HepG2 (cell line): ENCODE measurements around the gene DAD1. TPM values are rescaled to one million over a fixed set of nuclear protein-coding genes. Genes with fewer than 3 reads are reported as not detected.
A peak's percentile ranks its signal among the peaks of the same experiment; 100 is the strongest.

ENCODE experiments used
- AHDC1 ChIP-seq: sonication (generic); formaldehyde crosslinking; IDR thresholded peaks from 2 replicates; pipeline ENCODE4 v1.5.1; 2020; ENCODE audit warnings: mild to moderate bottlenecking, missing genetic modification reagents, borderline replicate concordance
- CREBL2 ChIP-seq: sonication (generic); formaldehyde crosslinking; IDR thresholded peaks from 2 replicates; pipeline ENCODE4 v1.8.1; 2023; ENCODE audit warnings: missing genetic modification reagents, mild to moderate bottlenecking, borderline replicate concordance
- CREM ChIP-seq, 2 experiments: sonication (generic) in 1 of 2; formaldehyde crosslinking in 1 of 2; IDR thresholded peaks; 2 replicates each; pipeline versions ENCODE4 v1.4.0 to v1.6.1; 2016 to 2020; ENCODE audit warnings: antibody characterized with exemption in 1 of 2, mild to moderate bottlenecking in 1 of 2, missing genetic modification reagents in 1 of 2
- DMAP1 ChIP-seq: IDR thresholded peaks from 2 replicates; pipeline ENCODE4 v1.6.1; 2016
- MTERF4 ChIP-seq: sonication (generic); formaldehyde crosslinking; IDR thresholded peaks from 2 replicates; pipeline ENCODE4 v1.8.0; 2023; ENCODE audit warnings: mild to moderate bottlenecking, missing genetic modification reagents
- MXD4 ChIP-seq: IDR thresholded peaks from 2 replicates; pipeline ENCODE4 v1.6.1; 2016; ENCODE audit warnings: mild to moderate bottlenecking, missing biosample characterization, missing genetic modification reagents
- ZBTB4 ChIP-seq: sonication (generic); formaldehyde crosslinking; IDR thresholded peaks from 2 replicates; pipeline ENCODE4 v1.4.0; 2020; ENCODE audit warnings: missing genetic modification reagents, mild to moderate bottlenecking, borderline replicate concordance
- ZBTB43 ChIP-seq: sonication (generic); formaldehyde crosslinking; conservative IDR thresholded peaks from 2 replicates; pipeline ENCODE4 v1.4.0; 2020; ENCODE audit warnings: missing genetic modification reagents
- ZFYVE20 ChIP-seq: sonication (generic); formaldehyde crosslinking; IDR thresholded peaks from 2 replicates; pipeline ENCODE4 v1.8.0; 2023; ENCODE audit warnings: low read depth, mild to moderate bottlenecking, moderate library complexity, missing genetic modification reagents, borderline replicate concordance
- polyA plus RNA-seq, 8 experiments: library from polyadenylated mRNA; depleted of rRNA in 3 of 8; stranded (reverse) in 7 of 8; unstranded in 1 of 8; fragments of >200 nt; fragmentation: Illumina TruSeq in 4 of 8; extraction: Trizol in 4 of 8; gene quantifications; 2 replicates each; pipeline versions ENCODE4 v1.2.1 to v1.2.3, GENCODE V29; 2011 to 2016; ENCODE audit warnings: low read depth in 4 of 8, missing spikeins in 1 of 8, mixed read lengths in 1 of 8; ENCODE audit not compliant: insufficient read depth in 1 of 8
- total RNA-seq, 5 experiments: library from RNA; depleted of rRNA; stranded (reverse); fragments of >200 nt; fragmentation: Illumina TruSeq; extraction: Trizol; gene quantifications; 2 replicates each; pipeline ENCODE4 v1.2.3, GENCODE V29; 2016; ENCODE audit warnings: low read depth in 1 of 5
- TF ChIP-seq, protein P1 (sequence below): IDR thresholded peaks from 2 replicates; pipeline ENCODE4 v1.6.1; 2018; ENCODE audit warnings: missing genetic modification reagents
- TF ChIP-seq, protein P2 (sequence below): sonication (generic); formaldehyde crosslinking; IDR thresholded peaks from 2 replicates; pipeline ENCODE4 v1.8.0; 2022; ENCODE audit warnings: mild to moderate bottlenecking, missing genetic modification reagents; ENCODE audit not compliant: insufficient replicate concordance

DAD1 gene
- total and polyA plus RNA-seq, 2 of the 13 experiments (the other 11 are each of a cell fraction or from before 2014, with no cell fraction given), result 558 to 626 TPM

GRCh38 chr14:22598896-22599244, 9.8 kb upstream of the DAD1 start (continued):
- TF ChIP-seq ZBTB43 (CRISPR knock-in tag) (0 out of 2 replicates have a peak, but pooled peaks have one; percentile 0), MTERF4 (CRISPR knock-in tag) (0 out of 2 replicates have a peak, but pooled peaks have one; percentile 14), DMAP1 (peak; percentile 72; the same call in 1 of the 2 replicates), ZBTB4 (CRISPR knock-in tag) (0 out of 2 replicates have a peak, but pooled peaks have one; percentile 3), CREM (IDR thresholded peaks at IDR 0.05) (0 out of 2 replicates have a peak, but pooled peaks have one; percentile 11), CREM (CRISPR knock-in tag; IDR thresholded peaks at IDR 0.05) (no peak), ZFYVE20 (no peak), MXD4 (CRISPR knock-in tag) (0 out of 2 replicates have a peak, but pooled peaks have one; percentile 7), AHDC1 (peak; percentile 20; the same call in 1 of the 2 replicates), CREBL2 (CRISPR knock-in tag) (no peak)
- TF ChIP-seq, protein P1, sequence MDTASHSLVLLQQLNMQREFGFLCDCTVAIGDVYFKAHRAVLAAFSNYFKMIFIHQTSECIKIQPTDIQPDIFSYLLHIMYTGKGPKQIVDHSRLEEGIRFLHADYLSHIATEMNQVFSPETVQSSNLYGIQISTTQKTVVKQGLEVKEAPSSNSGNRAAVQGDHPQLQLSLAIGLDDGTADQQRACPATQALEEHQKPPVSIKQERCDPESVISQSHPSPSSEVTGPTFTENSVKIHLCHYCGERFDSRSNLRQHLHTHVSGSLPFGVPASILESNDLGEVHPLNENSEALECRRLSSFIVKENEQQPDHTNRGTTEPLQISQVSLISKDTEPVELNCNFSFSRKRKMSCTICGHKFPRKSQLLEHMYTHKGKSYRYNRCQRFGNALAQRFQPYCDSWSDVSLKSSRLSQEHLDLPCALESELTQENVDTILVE (CRISPR knock-in tag), result peak; percentile 42; the same call in 1 of the 2 replicates
- TF ChIP-seq, protein P2, sequence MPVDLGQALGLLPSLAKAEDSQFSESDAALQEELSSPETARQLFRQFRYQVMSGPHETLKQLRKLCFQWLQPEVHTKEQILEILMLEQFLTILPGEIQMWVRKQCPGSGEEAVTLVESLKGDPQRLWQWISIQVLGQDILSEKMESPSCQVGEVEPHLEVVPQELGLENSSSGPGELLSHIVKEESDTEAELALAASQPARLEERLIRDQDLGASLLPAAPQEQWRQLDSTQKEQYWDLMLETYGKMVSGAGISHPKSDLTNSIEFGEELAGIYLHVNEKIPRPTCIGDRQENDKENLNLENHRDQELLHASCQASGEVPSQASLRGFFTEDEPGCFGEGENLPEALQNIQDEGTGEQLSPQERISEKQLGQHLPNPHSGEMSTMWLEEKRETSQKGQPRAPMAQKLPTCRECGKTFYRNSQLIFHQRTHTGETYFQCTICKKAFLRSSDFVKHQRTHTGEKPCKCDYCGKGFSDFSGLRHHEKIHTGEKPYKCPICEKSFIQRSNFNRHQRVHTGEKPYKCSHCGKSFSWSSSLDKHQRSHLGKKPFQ (CRISPR knock-in tag), result peak; percentile 19
